H9 (cell line): ENCODE data around the gene ITGB2. TPM values are rescaled to one million over a fixed set of nuclear protein-coding genes. Genes with fewer than 3 reads are reported as not detected.
"Not testable (repeated sequence)": the region's sequence is repeated elsewhere in the genome, so short reads cannot be mapped to it uniquely, and the experiment has no call there.

Source experiments
- DNase-seq: peaks from one replicate; pipeline ENCODE4 v3.0.0-alpha.2; 2017
- H2AFZ ChIP-seq: one replicate; pipeline ENCODE4 v1.6.1; 2013; ENCODE audit warnings: mild to moderate bottlenecking, low read length, control low read depth, moderate library complexity
- H2AK5ac ChIP-seq: 2 replicates; pipeline ENCODE4 v1.6.1; 2013; ENCODE audit warnings: low read length, control low read depth, mixed read lengths; ENCODE audit not compliant: insufficient read length
- H2BK120ac ChIP-seq: one replicate; pipeline ENCODE4 v1.6.1; 2013; ENCODE audit warnings: low read depth, mild to moderate bottlenecking, low read length, control low read depth, inconsistent platforms; ENCODE audit not compliant: poor library complexity, severe bottlenecking
- H2BK12ac ChIP-seq: 2 replicates; pipeline ENCODE4 v1.6.1; 2013; ENCODE audit warnings: low read length, control low read depth, mixed read lengths, low read depth; ENCODE audit not compliant: insufficient read length
- H2BK15ac ChIP-seq: 2 replicates; pipeline ENCODE4 v1.6.1; 2013; ENCODE audit warnings: low read depth, low read length, control low read depth
- H2BK20ac ChIP-seq: one replicate; pipeline ENCODE4 v1.6.1; 2013; ENCODE audit warnings: low read depth, mild to moderate bottlenecking, low read length, control low read depth, inconsistent platforms; ENCODE audit not compliant: poor library complexity, severe bottlenecking
- H2BK5ac ChIP-seq: 2 replicates; pipeline ENCODE4 v1.6.1; 2013; ENCODE audit warnings: low read length, control low read depth, mixed read lengths; ENCODE audit not compliant: insufficient read length
- H3K14ac ChIP-seq: 2 replicates; pipeline ENCODE4 v1.6.1; 2013; ENCODE audit warnings: low read length, control low read depth; ENCODE audit not compliant: insufficient read depth
- H3K18ac ChIP-seq: 2 replicates; pipeline ENCODE4 v1.6.1; 2013; ENCODE audit warnings: low read depth, mild to moderate bottlenecking, mixed read lengths, low read length, control low read depth; ENCODE audit not compliant: insufficient read length
- H3K23ac ChIP-seq: 2 replicates; pipeline ENCODE4 v1.6.1; 2013; ENCODE audit warnings: low read length, control low read depth, mixed read lengths, low read depth; ENCODE audit not compliant: insufficient read length
- H3K23me2 ChIP-seq: 2 replicates; pipeline ENCODE4 v1.6.1; 2013; ENCODE audit warnings: low read depth, mild to moderate bottlenecking, mixed read lengths, low read length, control low read depth; ENCODE audit not compliant: insufficient read length, poor library complexity, severe bottlenecking
- H3K27ac ChIP-seq: 2 replicates; pipeline ENCODE4 v1.5.1; 2013; ENCODE audit warnings: low read length, control low read depth, mixed read lengths, low read depth; ENCODE audit not compliant: insufficient read length
- H3K27me3 ChIP-seq: 2 replicates; pipeline ENCODE4 v1.6.1; 2013; ENCODE audit warnings: low read length, control low read depth, inconsistent platforms; ENCODE audit not compliant: insufficient read depth
- H3K4ac ChIP-seq: 2 replicates; pipeline ENCODE4 v1.6.1; 2013; ENCODE audit warnings: low read depth, mild to moderate bottlenecking, control low read depth, inconsistent platforms, low read length, moderate library complexity
- H3K4me1 ChIP-seq: 2 replicates; pipeline ENCODE4 v1.6.1; 2013; ENCODE audit warnings: low read length, control low read depth, inconsistent platforms; ENCODE audit not compliant: insufficient read depth
- H3K4me2 ChIP-seq: 2 replicates; pipeline ENCODE4 v1.6.1; 2013; ENCODE audit warnings: low read length, control low read depth, mixed read lengths; ENCODE audit not compliant: insufficient read length, insufficient read depth
- H3K56ac ChIP-seq: 2 replicates; pipeline ENCODE4 v1.6.1; 2013; ENCODE audit warnings: low read depth, mild to moderate bottlenecking, mixed read lengths, low read length, control low read depth; ENCODE audit not compliant: insufficient read length
- H3K79me1 ChIP-seq: 2 replicates; pipeline ENCODE4 v1.6.1; 2013; ENCODE audit warnings: low read depth, mild to moderate bottlenecking, moderate library complexity, low read length, control low read depth, inconsistent platforms; ENCODE audit not compliant: insufficient read depth, poor library complexity, severe bottlenecking
- H3K79me2 ChIP-seq: 2 replicates; pipeline ENCODE4 v1.6.1; 2013; ENCODE audit warnings: low read length, control low read depth, inconsistent platforms; ENCODE audit not compliant: insufficient read depth
- H3K9ac ChIP-seq: 2 replicates; pipeline ENCODE4 v1.6.1; 2013; ENCODE audit warnings: low read length, control low read depth, mixed read lengths; ENCODE audit not compliant: insufficient read length; ENCODE audit errors: extremely low read depth
- H3K9me3 ChIP-seq: one replicate; pipeline ENCODE4 v1.6.1; 2013; ENCODE audit warnings: low read depth, low read length, inconsistent platforms; ENCODE audit not compliant: control insufficient read depth
- H3T11ph ChIP-seq: one replicate; pipeline ENCODE4 v1.6.1; 2013; ENCODE audit warnings: mild to moderate bottlenecking, low read length, control low read depth, inconsistent platforms
- H4K20me1 ChIP-seq: one replicate; pipeline ENCODE4 v1.6.1; 2013; ENCODE audit not compliant: control insufficient read depth, insufficient read length, insufficient read depth
- H4K5ac ChIP-seq: 2 replicates; pipeline ENCODE4 v1.6.1; 2013; ENCODE audit warnings: low read depth, mild to moderate bottlenecking, mixed read lengths, low read length, control low read depth; ENCODE audit not compliant: insufficient read length
- H4K8ac ChIP-seq: replicated peaks from 2 replicates; pipeline ENCODE4 v1.6.1; 2013; ENCODE audit warnings: low read length, control low read depth, mixed read lengths, low read depth; ENCODE audit not compliant: insufficient read length
- H4K91ac ChIP-seq: 2 replicates; pipeline ENCODE4 v1.6.1; 2013; ENCODE audit warnings: low read depth, mild to moderate bottlenecking, moderate library complexity, mixed read lengths, low read length, control low read depth; ENCODE audit not compliant: insufficient read length
- H3K27ac Mint-ChIP-seq, 3 experiments: 2 replicates in 2 of 3; 3 replicates in 1 of 3; pipeline ENCODE4 v1.8.0; 2020 to 2021; ENCODE audit warnings: mixed read lengths in 3 of 3, mild to moderate bottlenecking in 1 of 3, moderate library complexity in 1 of 3
- H3K27me3 Mint-ChIP-seq: 2 replicates; pipeline ENCODE4 v1.8.0; 2021; ENCODE audit warnings: low read depth, mild to moderate bottlenecking, moderate library complexity, mixed read lengths
- H3K36me3 Mint-ChIP-seq, 3 experiments: 2 replicates in 2 of 3; 3 replicates in 1 of 3; pipeline ENCODE4 v1.8.0; 2020 to 2021; ENCODE audit warnings: low read depth in 3 of 3, mixed read lengths in 3 of 3; ENCODE audit not compliant: insufficient read depth in 1 of 3
- H3K4me1 Mint-ChIP-seq, 2 experiments: 2 replicates each; pipeline ENCODE4 v1.8.0; 2020; ENCODE audit warnings: mixed read lengths in 2 of 2
- H3K4me3 Mint-ChIP-seq, 2 experiments: 2 replicates in 1 of 2; 3 replicates in 1 of 2; pipeline ENCODE4 v1.8.0; 2020 to 2021; ENCODE audit warnings: mild to moderate bottlenecking in 2 of 2, mixed read lengths in 2 of 2, moderate library complexity in 1 of 2
- H3K9me3 Mint-ChIP-seq, 2 experiments: 2 replicates in 1 of 2; 3 replicates in 1 of 2; pipeline ENCODE4 v1.8.0; 2020; ENCODE audit warnings: mild to moderate bottlenecking in 2 of 2, mixed read lengths in 2 of 2, moderate library complexity in 1 of 2
- WGBS: extraction: QIAGEN DNeasy Blood & Tissue Kit; methylation state at CpG from one replicate; pipeline ENCODE4 v1.1.7; 2013; ENCODE audit warnings: missing lambda C conversion rate, low lambda C conversion rate, mixed read lengths; ENCODE audit not compliant: insufficient read length; ENCODE audit errors: extremely low coverage; 5-methylcytosine and 5-hydroxymethylcytosine counted together
- total RNA-seq: library from RNA; stranded (reverse); gene quantifications from 2 replicates; pipeline ENCODE4 v1.2.1, GENCODE V29; 2021
- TF ChIP-seq, protein P1 (sequence below): fragments of 200-600 bp; sonication (generic); conservative IDR thresholded peaks from 3 replicates; pipeline ENCODE4 v1.8.0; 2021; ENCODE audit warnings: antibody characterized with exemption, mild to moderate bottlenecking

ITGB2 gene
- total RNA-seq, 1 experiment from 2014 or later: 1.1 TPM

DNA sequence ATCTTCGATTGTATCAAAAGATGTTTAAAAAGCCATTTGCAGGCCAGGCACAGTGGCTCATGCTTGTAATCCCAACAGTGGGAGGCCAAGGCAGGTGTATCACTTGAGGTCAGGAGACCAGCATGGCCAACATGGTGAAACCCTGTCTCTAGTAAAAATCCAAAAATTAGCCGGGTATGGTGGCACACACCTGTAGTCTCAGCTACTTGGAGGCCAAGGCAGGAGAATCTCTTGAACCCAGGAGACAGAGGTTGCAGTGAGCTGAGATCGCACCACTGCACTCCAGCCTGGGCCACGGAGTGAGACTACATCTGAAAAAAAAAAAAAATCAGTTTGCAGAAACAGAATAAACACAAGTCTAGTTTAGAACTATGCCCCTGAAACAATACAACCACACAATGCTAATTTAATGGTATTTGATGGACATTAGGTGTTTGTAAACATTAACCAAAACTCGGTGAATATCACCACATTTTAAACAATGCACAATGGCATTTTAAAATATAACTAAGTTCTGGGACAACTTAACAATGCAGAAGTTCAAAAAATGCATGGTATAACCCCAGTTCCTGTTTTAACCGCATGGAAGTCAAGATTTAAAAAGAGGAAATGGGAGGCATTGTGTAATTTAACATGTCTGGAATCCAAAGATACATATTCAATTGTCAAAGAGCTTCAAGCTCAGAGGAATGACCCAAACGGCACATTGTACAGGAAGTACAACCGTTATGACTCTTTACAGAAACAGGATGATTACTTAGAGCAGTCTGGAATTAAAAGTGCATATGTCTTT lies 40.1 kb downstream of the ITGB2 start:
- H2BK15ac ChIP-seq: no peak overlapping the region
- no CpG with 5 or more reads among the region's 8 CpGs for WGBS
- Mint-ChIP-seq H3K27me3 (peaks cover 27% of the 10 kb centered on the region), H3K9me3 (no peaks in the 10 kb centered on the region; a peak in 1 of 5 replicates), H3K36me3 (peaks cover 0 to 3% (median 0%) of the 10 kb centered on the region in 3 experiments; a peak in 1 of 7 replicates), H3K4me1 (peaks cover 2 to 3% of the 10 kb centered on the region in 2 experiments), H3K4me3 (no peak overlapping the region), H3K27ac (no peak overlapping the region)
- no peak overlapping the region for H2BK20ac ChIP-seq
- no peak overlapping the region for H2BK5ac ChIP-seq
- H3K14ac ChIP-seq: no peak overlapping the region
- no peak overlapping the region for H3K56ac ChIP-seq
- no peak for DNase-seq
- H4K8ac ChIP-seq: no peak overlapping the region
- no peaks in the 10 kb centered on the region for H3K79me1 ChIP-seq
- H3K4me2 ChIP-seq: no peak overlapping the region
- no peak overlapping the region for H4K5ac ChIP-seq
- H3T11ph ChIP-seq: no peak overlapping the region
- no peak overlapping the region for H3K9ac ChIP-seq
- H4K20me1 ChIP-seq: no peaks in the 10 kb centered on the region
- no peak overlapping the region for H2BK12ac ChIP-seq
- H3K18ac ChIP-seq: no peak overlapping the region
- no peak overlapping the region for H3K23ac ChIP-seq
- H3K27ac ChIP-seq: no peak overlapping the region
- no peak overlapping the region for H3K4ac ChIP-seq
- no peak overlapping the region for H2BK120ac ChIP-seq
- TF ChIP-seq, protein P1, sequence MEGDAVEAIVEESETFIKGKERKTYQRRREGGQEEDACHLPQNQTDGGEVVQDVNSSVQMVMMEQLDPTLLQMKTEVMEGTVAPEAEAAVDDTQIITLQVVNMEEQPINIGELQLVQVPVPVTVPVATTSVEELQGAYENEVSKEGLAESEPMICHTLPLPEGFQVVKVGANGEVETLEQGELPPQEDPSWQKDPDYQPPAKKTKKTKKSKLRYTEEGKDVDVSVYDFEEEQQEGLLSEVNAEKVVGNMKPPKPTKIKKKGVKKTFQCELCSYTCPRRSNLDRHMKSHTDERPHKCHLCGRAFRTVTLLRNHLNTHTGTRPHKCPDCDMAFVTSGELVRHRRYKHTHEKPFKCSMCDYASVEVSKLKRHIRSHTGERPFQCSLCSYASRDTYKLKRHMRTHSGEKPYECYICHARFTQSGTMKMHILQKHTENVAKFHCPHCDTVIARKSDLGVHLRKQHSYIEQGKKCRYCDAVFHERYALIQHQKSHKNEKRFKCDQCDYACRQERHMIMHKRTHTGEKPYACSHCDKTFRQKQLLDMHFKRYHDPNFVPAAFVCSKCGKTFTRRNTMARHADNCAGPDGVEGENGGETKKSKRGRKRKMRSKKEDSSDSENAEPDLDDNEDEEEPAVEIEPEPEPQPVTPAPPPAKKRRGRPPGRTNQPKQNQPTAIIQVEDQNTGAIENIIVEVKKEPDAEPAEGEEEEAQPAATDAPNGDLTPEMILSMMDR: no peak
- no peaks in the 10 kb centered on the region for H3K23me2 ChIP-seq
- no peaks in the 10 kb centered on the region for H3K9me3 ChIP-seq
- H4K91ac ChIP-seq: no peak overlapping the region
- H2AFZ ChIP-seq: no peak overlapping the region
- no peaks in the 10 kb centered on the region for H3K4me1 ChIP-seq
- H3K79me2 ChIP-seq: no peaks in the 10 kb centered on the region
- no peak overlapping the region for H2AK5ac ChIP-seq
- H3K27me3 ChIP-seq: no peaks in the 10 kb centered on the region

DNA sequence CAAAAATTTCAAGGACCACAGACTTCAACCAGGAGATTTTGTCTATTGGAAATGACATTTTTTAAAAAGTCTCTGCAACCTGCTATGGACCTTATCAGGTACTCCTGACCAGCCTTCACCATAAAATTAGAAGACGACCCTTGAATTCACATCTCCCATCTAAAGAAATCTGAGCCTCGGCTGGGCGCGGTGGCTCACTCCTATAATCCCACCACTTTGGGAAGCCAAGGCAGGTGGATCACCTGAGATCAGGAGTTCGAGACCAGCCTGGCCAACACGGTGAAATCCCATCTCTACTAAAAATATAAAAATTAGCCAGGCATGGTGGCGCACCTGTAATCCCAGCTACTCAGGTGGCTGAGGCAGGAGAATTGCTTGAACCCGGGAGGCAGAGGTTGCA lies 41.5 kb downstream of the ITGB2 start:
- H3K36me3 Mint-ChIP-seq: not testable (repeated sequence)

More for the DNA sequence above, 41.5 kb downstream of the ITGB2 start:
- H3K23ac ChIP-seq, H3K4me1 ChIP-seq, H3K4me2 ChIP-seq, H3K18ac ChIP-seq, H3K79me1 ChIP-seq, H2BK15ac ChIP-seq, H3K27ac ChIP-seq, H3K27ac Mint-ChIP-seq, H4K8ac ChIP-seq, H4K5ac ChIP-seq, H2BK20ac ChIP-seq, H3K79me2 ChIP-seq, DNase-seq, H3K14ac ChIP-seq, H2AK5ac ChIP-seq, H3K9ac ChIP-seq, H2BK5ac ChIP-seq, H3K56ac ChIP-seq, H4K20me1 ChIP-seq, H4K91ac ChIP-seq, H3K9me3 ChIP-seq, H3T11ph ChIP-seq, H3K4me3 Mint-ChIP-seq, H3K9me3 Mint-ChIP-seq, H2BK120ac ChIP-seq, H2AFZ ChIP-seq, H3K27me3 ChIP-seq, H2BK12ac ChIP-seq, H3K23me2 ChIP-seq, H3K4me1 Mint-ChIP-seq, H3K4ac ChIP-seq: not testable (repeated sequence)
- WGBS: no CpG with 5 or more reads among the region's 8 CpGs
- peaks cover 41% of the 10 kb centered on the region for H3K27me3 Mint-ChIP-seq
